Dedifferentiated amniotic fluid mesenchymal stem cell (primary cell): ENCODE data around the gene SERPINB6.
"Not testable (repeated sequence)": the region's sequence is repeated elsewhere in the genome, so short reads cannot be mapped to it uniquely, and the experiment has no call there.

Experiments
- DNase-seq: peaks from one replicate; pipeline ENCODE4 v3.0.0-alpha.2; 2016; ENCODE audit errors: extremely low spot score

SERPINB6 gene

DNA sequence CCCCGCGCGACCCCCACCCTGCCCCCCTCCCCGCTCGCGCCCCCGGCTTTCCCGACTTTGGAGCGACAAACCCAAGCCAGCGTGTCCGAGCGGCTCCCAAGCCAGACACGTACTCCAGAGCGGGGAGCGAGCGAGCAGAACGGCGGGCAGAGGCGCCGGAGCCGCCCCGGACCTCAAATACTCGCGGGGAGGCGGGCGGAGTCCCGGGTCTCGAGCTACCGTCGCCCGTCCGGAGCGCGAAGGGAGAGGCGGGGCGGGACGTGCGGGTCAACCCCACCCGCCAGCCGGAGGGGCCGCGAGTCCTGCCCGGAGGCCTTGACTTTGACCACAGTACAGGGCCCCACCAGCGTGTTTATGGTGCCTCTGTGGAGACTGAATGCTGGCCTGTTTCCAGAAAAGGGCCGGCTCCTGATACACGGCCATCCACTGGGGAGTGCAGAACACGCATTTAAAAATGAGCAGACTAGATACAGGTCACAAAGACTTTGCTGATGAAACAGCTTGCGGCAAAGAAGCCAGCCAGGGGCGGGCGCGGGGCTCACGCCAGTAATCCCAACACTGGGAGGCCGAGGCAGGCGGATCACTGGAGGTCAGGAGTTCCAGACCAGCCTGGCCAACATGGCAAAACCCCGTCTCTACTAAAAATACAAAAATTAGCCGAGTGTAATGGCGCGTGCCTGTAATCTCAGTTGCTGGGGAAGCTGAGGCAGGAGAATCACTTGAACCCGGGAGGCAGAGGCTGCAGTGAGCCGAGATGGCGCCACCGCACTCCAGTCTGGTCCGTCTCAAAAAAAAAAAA, at the start of gene SERPINB6:
TSS of gene SERPINB6 (minus strand) at position 148 of the 799 bp plus-strand sequence. CDS start 12,235 bp downstream, outside the sequence.
- peak; percentile 70 for DNase-seq

DNA sequence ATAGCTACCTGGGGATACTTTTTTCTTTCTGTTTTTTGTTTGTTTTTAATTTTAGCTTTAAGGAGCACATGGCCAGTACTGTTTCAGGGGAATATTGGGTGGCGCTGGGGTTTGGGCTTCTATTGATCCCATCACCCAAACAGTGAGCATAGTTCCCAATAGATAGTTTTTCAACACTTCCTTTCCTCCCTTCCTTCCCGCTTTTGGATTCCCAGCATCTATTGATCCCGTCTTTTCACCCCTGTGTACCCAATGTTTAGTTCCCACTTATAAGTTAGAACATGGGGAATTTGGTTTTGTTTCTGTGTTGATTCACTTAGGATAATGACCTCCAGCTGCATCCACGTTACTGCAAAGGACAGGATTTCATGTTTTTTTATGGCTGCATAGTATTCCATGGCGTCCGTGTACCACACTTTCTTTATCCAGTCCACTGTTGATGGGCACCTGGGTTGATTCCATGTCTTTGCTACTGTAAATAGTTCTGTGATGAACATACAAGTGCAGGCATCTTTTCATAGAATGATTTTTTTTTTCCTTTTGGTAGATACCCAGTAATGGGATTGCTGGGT, 48.5 kb upstream of the SERPINB6 start:
- DNase-seq = no peak

DNA sequence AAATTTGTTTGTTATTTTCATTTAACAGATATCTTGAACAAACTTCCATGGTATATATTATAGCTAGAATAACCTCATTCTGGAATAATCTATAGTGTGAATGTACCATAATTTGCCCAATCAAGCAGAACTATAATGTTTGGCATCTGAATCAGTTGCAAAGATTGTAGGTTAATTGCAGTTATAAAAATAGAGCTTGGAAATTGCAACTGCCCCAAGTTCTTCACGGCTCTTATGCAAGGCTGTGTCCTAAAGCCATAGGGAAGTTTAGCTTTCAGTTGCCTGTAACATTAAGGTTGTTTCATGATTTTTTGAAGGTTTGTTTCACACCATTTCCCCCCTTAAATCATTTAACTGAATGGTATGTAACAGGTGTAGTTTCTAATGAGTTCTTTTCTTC, 47.7 kb upstream of the SERPINB6 start:
- DNase-seq = no peak

DNA sequence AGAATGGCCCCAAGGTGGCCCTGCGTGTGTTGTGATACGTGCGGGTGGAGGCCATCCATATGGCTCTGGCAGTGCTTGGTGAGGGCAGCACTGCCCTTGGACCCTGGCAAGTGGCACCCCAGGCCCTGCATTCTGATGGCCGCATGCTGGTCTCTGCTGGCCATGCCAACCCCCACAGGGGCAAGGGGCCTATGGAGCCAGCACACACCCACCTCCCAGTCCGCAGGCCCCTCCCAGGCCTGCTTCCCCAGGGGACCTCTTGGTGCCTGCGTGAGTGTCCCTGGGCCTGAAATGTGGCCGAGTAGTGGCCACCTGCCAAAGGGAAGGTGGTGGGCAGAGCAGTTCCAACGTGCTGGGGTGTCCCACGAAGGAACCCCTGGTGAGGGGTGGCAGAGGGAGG, 45.9 kb upstream of the SERPINB6 start:
- DNase-seq = no peak

DNA sequence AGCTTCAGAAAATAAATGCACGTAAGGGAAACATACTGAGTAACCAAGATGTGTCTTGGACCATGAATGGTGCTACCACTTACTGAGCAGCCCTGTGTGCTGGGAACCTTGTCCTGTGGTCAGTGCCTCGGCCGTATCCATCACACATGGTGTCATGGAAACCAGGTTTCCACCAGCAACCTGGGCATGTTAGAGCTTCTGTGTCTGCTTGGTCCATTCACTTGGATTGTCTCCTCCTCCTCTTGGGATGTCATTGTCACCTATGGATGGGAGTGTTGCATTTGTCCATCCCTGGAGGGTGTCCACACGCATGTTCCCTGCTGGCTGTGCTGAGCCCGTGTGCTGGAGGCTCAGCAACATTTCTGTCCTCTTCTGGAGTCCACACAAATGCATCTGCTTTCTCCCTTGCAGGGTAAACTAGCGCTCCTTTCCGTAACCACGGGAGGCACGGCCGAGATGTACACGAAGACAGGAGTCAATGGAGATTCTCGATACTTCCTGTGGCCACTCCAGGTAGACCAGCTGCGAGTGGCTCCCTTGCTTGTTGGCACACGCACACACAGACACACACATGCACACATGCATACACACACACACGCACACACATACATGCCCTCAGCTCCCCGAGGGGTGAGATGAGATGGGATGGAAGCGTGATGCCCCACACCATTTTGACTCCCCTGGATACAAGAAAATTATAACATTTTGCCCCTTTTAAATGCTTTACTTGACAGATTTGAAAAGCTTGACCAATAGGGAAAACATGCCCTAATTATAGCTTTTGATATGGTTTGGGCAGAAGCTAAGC, 45.3 kb upstream of the SERPINB6 start:
- DNase-seq = no peak

DNA sequence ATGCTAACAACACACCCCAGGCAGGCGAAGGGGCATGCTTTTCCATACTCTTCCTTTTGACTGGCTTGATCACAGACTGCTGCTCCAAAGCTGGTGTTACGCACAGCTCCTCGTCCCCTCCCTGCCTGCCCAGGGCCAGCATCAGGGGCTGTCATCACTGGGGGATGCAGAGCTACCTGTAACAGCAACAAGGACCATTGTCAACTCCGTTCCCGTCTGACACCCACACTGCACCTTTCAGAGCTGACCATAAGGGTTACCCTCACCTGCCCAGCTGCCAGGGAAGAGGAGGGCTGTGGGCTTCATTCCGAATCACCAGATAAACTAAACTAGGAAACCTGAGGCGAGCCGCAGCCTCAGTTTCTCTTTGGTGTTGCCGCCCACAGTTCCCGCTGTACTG, 43.8 kb upstream of the SERPINB6 start:
- no peak for DNase-seq

DNA sequence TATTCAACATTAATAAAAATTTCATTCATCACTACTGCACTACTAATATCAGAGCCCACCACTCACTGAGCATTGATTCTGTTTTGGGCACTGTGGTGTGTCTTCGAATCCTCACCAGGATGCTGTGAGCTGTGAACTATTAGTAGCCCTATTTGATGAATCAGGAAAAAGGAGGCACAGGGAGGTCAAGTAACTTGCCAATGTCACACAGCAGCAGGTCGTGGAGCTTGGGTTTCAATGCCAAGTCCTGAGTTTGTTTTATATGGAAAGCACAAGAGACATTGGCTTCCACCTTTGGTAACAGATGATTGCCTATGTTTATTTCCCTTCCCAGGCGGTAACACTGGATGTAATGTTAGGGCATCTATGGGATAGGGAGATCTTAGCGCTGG, 43.3 kb upstream of the SERPINB6 start:
- DNase-seq = no peak

DNA sequence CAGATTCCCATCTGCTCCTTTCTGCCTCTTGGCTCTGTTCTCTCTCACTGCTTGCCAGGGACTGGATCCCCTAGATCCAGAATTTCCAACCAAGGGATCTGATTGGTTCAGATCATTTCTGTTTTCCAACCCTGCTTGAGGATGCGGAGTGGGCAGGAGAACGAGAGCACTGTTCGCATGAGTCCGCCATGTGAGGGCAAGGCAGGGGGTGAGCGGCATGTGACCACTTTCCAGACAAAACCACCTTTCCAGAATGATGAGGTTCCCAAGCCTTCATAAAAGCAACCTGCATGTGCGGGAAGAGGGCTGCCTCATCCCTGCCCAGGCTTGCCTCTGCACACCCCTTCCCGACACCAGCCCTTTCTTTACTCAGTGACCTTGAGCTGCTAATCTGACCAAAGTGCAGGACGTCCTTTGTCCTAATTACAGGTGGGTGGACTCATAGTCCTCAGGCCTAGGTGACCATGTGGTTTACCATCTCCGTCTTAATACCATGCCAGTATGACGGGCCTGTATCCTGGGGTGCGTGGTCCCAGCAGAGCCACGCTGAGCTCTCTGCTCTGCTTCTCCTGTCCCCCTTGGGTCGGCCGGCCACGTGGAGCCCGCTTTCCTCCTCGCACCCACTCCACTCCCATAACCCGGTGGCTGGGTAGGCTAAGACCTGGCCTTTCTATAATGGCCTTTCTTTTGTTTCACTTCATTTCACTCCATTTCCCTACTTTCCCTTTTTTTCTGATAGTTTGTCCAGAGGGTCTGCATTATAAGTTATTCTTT, 42.7 kb upstream of the SERPINB6 start:
- no peak for DNase-seq

DNA sequence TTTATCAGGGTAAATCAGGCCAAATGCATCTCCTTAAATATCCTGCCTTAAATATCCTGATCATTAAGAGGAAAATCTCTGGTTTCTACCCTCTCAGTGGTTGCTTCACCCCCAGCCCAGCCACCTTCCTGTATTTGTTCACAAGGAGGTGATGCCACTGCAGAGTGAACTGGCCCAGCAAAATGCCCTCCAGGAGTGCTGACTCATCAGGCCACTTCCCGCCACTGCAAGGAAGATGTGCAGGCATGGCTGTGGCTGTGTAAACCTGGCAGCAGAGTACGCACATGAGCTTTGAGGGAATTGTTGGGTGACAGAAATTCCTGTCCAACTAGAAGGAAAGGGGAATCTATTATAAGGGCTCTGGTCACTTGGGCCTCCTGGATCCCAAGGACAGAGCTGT, 42.1 kb upstream of the SERPINB6 start:
- no peak for DNase-seq

DNA sequence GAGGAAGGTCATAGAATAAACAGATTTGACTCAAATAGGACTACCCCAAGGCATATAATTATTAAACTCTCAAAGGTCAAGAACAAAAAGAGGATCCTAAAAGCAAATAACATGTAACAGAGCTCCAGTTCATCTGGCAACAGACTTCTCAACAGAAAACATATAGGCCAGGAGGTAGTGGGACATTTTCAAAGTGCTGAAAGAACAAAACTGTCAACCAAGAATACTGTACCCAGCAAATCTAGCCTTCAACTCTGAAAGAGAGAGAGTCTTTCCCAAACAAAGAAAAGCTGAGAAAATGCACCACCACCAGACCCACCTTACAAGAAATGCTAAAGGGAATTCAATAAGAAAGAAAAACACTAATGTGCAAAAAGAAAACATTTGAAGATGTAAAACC, 40.2 kb upstream of the SERPINB6 start:
- DNase-seq = no peak

DNA sequence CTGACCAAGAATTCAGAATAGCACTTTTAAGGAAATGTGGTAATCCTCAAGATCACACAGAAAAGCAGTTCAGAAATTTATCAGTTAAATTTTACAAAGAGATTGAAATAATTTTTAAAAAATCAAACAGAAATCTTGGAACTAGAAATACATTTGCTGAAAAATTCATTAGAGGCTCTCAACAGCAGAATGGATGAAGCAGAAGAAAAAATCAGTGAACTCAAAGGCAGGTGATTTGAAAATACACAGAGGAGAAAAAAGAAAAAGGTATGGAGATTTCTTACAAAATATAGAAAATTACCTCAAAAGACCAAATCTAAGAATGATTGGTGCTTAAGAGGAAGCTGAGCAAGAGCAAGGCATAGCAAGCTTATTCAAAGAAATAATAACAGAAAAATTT, 39.8 kb upstream of the SERPINB6 start:
- no peak for DNase-seq

DNA sequence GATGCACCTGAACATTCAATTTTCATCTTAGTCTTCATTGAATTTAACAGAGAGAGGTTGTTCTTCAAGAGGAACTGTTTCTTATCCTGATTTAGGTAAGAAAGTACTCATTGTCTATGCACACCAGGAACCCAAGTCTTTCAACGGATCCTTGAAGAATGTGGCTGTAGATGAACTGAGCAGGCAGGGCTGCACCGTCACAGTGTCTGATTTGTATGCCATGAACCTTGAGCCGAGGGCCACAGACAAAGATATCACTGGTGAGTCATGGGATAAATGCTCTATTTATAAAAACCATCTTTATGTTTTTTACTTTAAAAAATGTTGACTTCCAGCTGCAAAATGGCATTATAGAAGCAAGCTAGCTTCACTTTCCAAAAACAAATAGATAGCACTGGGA, 38.6 kb upstream of the SERPINB6 start:
- DNase-seq = no peak

DNA sequence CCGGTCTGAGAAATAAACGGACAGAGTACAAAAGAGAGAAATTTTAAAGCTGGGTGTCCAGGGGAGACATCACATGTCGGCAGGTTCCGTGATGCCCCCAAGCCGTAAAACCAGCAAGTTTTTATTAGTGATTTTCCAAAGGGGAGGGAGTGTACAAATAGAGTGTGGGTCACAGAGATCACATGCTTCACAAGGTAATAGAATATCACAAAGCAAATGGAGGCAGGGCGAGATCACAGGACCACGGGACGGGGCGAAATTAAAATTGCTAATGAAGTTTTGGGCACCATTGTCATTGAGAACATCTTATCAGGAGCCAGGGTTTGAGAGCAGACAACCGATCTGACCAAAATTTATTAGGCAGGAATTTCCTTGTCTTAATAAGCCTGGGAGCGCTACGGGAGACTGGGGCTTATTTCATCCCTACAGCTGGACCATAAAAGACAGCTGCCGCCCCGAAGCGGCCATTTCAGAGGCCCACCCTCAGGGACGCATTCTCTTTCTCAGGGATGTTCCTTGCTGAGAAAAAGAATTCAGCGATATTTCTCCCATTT, 37.4 kb upstream of the SERPINB6 start:
- DNase-seq = not testable (repeated sequence)

DNA sequence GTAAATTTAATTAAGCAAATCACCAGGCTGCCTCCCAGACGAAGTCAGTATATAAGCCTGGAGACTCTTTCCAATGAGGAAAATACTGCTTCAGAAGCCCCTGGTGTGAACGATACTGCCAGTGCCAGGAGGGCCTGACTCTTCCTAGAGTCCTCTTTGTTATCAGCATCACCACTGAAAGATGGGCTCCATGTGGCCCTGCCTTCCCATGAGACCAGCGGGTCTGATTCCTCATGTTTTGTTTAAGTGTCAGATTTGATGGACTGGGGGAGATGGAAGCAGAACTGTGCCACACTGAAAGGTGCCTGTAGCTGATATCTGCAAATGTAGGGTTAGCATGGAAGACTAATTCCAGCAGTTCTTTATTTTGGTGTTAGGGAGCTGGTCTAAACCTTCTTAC, 36.2 kb upstream of the SERPINB6 start:
- DNase-seq = no peak

DNA sequence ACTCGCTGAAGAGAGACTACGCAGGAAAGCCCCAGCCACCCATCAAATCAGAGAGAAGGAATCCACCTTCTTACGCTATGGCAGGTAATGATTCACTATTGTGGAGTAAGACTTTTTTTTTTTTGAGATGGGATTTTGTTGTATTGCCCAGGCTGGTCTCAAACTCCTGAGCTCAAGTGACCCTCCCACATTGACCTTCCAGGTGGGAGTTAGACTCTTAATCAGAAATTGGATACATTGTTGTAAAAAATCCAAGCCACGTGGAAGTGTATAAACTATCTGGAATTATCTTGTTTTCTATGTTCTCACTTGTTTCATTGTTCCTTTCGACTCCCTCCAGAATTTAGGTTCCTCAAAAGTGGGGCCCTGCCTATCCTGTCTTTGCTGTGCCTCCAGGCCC, 35.1 kb upstream of the SERPINB6 start:
- no peak for DNase-seq

DNA sequence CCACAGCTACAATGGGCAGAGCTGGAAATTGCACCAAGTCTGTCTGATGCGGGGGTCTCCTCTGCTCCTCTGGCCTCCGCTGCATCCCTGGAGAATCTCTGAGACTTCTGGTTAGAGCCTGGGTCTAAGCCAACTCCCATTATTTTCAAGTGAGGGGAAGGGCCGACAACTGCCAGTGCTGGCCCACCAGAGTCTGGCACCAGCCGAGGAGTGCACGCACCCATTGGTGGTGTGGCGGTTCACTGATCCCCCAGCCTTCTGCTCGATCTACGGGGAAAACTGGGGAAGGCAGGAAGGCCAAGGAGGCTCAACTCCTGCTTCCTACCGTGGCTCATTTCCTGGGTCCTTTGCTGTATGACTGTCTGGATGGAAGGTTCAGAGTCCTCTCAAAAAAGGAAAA, 34.5 kb upstream of the SERPINB6 start:
- DNase-seq = no peak

DNA sequence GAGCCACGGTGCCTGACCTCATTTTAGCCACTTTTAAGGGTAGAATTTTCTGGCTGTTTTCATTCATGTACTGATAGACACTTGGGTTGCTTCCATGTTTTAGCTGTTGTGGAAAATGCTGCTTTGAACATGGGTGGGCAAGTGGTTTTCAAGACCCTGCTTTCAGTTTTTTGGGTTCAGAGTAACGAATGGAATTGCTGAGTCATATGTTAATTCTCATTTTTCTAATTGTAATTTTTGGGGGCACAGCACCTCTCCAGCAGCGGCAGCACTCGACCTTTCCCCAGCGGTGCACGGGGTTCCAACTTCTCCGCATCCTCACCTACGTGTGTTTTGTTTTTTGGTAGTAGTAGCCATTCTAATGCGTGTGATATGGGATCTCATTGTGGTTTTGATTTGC, 33.7 kb upstream of the SERPINB6 start:
- no peak for DNase-seq

DNA sequence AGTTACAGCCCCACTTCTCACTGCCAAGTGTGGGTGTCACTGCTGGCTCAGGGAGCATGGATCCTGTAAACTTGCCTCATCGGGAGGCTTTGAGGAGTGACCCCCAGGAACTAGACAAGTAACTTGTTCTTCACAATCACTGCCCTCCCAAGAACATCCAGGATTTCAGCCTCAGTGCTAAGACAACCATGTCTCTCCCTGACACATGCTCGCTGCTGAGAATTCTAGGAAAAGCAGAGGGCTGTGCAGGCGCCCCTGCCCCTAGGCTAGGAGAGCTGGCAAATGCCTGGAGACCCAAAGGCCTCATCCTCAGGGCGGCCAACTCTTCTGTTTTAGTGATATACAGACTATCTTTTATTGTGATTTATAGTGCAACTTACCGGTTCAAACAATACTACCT, 31.9 kb upstream of the SERPINB6 start:
- not testable (repeated sequence) for DNase-seq

DNA sequence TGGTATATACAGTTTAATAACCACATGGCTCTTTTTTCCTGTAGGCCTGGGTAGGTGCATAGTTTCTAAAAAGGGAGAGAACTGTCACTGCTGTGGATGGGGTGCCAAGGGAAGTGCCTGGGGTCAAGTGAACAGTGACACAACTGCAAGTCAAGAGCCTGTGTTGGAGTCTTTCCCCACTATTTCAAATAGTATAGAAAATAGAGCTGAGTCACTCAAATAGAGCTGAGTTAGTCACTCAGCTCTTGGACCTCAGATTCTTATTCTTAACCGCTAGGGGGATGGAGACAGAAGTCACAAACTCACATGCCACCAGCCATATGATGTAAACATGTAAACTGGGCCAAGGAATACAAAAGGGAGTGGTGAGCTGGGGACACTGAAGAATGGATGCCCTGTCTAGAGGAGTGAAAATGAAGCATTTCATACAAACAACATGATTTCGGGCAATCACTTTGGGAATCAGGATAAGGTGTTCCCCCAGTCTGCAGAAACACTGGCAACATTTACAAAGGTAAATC, 30.5 kb upstream of the SERPINB6 start:
- DNase-seq = peak; percentile 80

DNA sequence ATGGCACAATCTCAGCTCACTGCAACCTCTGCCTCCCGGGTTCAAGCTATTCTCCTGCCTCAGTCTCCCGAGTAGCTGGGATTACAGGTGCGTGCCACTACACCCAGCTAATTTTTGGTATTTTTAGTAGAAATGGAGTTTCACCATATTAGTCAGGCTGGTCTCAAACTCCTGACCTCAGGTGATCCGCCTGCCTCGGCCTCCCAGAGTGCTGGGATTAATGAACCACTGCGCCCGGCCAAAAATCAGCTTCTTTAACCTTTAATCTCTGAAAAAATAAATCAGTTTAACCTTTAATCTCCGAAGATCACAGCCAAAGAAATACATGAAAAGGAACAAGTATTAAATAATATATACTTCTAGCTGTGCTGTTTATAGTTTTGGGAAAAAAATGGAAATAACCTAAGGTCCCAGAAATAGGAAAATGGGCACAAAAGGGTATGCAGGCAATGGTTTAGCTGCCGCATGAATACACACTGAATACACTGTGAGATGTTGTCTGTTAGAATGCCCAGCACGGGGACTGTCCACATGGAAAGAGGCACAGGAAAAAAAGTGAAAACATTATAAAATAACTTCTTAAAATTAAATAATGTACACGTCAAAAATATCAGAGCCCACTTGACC, 29.9 kb upstream of the SERPINB6 start:
- DNase-seq = no peak
